Astrocyte (in vitro differentiated cells and primary cell): ENCODE results near the gene PPP1R12B.

Experiments
- CTCF ChIP-seq: IDR thresholded peaks from 2 replicates; pipeline ENCODE4 v1.5.1; 2011; ENCODE audit warnings: low read depth, mild to moderate bottlenecking, inconsistent platforms, low read length, moderate library complexity; ENCODE audit not compliant: insufficient read depth
- EZH2 ChIP-seq: IDR thresholded peaks from 2 replicates; pipeline ENCODE4 v1.6.1; 2012; ENCODE audit warnings: mild to moderate bottlenecking, low read length, inconsistent platforms; ENCODE audit not compliant: insufficient read depth

- no peak for TF ChIP-seq CTCF
- no peak for TF ChIP-seq EZH2
Measured at GRCh38 chr1:202624088-202624780, 275.7 kb downstream of the PPP1R12B start.
